ENCODE results near the gene NTS.

Gene NTS

GRCh38 chr12:85923767-85924331 lies 49.8 kb downstream of the NTS start:
- no peak for DNase-seq (ENCODE audit: low spot score)

GRCh38 chr12:85927166-85927565 lies 53.1 kb downstream of the NTS start:
- DNase-seq (ENCODE audit: low spot score): no peak
